ENCODE measurements around the gene CAMKK2.
"Not testable (repeated sequence)": the region's sequence is repeated elsewhere in the genome, so short reads cannot be mapped to it uniquely, and the experiment has no call there.

DNA sequence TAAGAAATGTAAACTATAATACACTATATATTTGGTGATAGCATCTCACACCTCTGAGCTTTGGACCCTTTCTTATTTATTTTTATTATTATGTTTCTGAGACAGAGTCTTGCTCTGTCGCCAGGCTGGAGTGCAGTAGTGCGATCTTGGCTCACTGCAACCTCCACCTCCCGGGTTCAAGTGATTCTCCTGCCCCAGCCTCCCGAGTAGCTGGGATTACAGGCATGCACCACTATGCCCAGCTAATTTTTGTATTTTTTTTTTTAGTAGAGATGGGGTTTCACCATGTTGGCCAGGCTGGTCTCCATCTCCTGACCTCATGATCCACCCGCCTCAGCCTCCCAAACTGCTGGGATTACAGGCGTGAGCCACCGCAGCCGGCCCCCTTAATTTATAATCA is 10.9 kb upstream of the CAMKK2 start:
- TF ChIP-seq, protein P1, sequence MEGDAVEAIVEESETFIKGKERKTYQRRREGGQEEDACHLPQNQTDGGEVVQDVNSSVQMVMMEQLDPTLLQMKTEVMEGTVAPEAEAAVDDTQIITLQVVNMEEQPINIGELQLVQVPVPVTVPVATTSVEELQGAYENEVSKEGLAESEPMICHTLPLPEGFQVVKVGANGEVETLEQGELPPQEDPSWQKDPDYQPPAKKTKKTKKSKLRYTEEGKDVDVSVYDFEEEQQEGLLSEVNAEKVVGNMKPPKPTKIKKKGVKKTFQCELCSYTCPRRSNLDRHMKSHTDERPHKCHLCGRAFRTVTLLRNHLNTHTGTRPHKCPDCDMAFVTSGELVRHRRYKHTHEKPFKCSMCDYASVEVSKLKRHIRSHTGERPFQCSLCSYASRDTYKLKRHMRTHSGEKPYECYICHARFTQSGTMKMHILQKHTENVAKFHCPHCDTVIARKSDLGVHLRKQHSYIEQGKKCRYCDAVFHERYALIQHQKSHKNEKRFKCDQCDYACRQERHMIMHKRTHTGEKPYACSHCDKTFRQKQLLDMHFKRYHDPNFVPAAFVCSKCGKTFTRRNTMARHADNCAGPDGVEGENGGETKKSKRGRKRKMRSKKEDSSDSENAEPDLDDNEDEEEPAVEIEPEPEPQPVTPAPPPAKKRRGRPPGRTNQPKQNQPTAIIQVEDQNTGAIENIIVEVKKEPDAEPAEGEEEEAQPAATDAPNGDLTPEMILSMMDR (IDR thresholded peaks at IDR 0.05; ENCODE audit: borderline replicate concordance, extremely low read depth, low read length, poor library complexity, severe bottlenecking), result not testable (repeated sequence)
- not testable (repeated sequence) for TF ChIP-seq EZH2 (IDR thresholded peaks at IDR 0.05; ENCODE audit: borderline replicate concordance, low read depth, low read length, severe bottlenecking)

Measured in DND-41 (cell line).